Endothelial cell of umbilical vein (primary cell): ENCODE measurements around the gene CD81. TPM values are rescaled to one million over a fixed set of nuclear protein-coding genes. Genes with fewer than 3 reads are reported as not detected.

Source experiments
- BruUV-seq: library from RNA; stranded (reverse); fragments of 400-500 nt; replicated peaks from 2 replicates; lab custom pipeline; 2021; lab: Mats Ljungman, UMichigan
- CTCF ChIA-PET: fragments of 300-600, 350-600 bp; sonication (Branson Sonifier 250); formaldehyde crosslinking; loops from one replicate; lab custom pipeline; 2021; ENCODE audit warnings: antibody characterized with exemption, inconsistent platforms; lab: Charles Lee
- POLR2A ChIA-PET: fragments of 300-600, 350-600 bp; sonication (Branson Sonifier 250); formaldehyde crosslinking; loops from one replicate; lab custom pipeline; 2021; ENCODE audit warnings: antibody characterized with exemption, inconsistent platforms; lab: Charles Lee
- DNase-seq: peaks from one replicate; pipeline ENCODE4 v3.0.0-alpha.2; 2011; ENCODE audit warnings: low read depth, low spot score
- FAIRE-seq: peaks from 2 replicates; lab custom pipeline; 2011; peaks lifted over from hg19 to GRCh38; lab: Jason Lieb, UNC
- H2AFZ ChIP-seq: 2 replicates; pipeline ENCODE4 v1.6.0; 2012; ENCODE audit warnings: low read depth, low read length, control low read depth, inconsistent platforms
- H3K27ac ChIP-seq: 2 replicates; pipeline ENCODE4 v1.5.1; 2011; ENCODE audit warnings: low read depth, mild to moderate bottlenecking, control low read depth, low read length, moderate library complexity; ENCODE audit not compliant: insufficient read depth
- H3K27me3 ChIP-seq, 2 experiments: 2 replicates each; pipeline versions ENCODE4 v1.6.0 to v1.6.1; 2011; ENCODE audit warnings: low read length in 2 of 2, mixed read lengths in 1 of 2; ENCODE audit not compliant: control insufficient read depth in 2 of 2, insufficient read depth in 2 of 2
- H3K36me3 ChIP-seq, 2 experiments: 2 replicates in 1 of 2; 3 replicates in 1 of 2; pipeline ENCODE4 v1.5.1; 2011; ENCODE audit warnings: low read length in 2 of 2, mild to moderate bottlenecking in 1 of 2, moderate library complexity in 1 of 2; ENCODE audit not compliant: control insufficient read depth in 2 of 2, insufficient read depth in 2 of 2; ENCODE audit errors: extremely low read depth in 1 of 2
- H3K4me1 ChIP-seq: 3 replicates; pipeline ENCODE4 v1.5.1; 2011; ENCODE audit warnings: mild to moderate bottlenecking, low read length; ENCODE audit not compliant: control insufficient read depth, insufficient read depth; ENCODE audit errors: extremely low read depth
- H3K4me2 ChIP-seq: 2 replicates; pipeline ENCODE4 v1.6.1; 2011; ENCODE audit warnings: low read length, control low read depth, mixed read lengths; ENCODE audit not compliant: insufficient read depth
- H3K4me3 ChIP-seq, 3 experiments: fragments of 200-600 bp in 1 of 3; sonication (generic), shearing (Covaris generic) in 1 of 3; replicated peaks in 1 of 3; 2 replicates each; pipeline ENCODE4 v1.5.1; 2011 to 2016; ENCODE audit warnings: control low read depth in 3 of 3, low read length in 3 of 3, mild to moderate bottlenecking in 2 of 3, inconsistent platforms in 1 of 3, low read depth in 1 of 3, moderate library complexity in 1 of 3; ENCODE audit not compliant: insufficient read depth in 1 of 3
- H3K79me2 ChIP-seq: 2 replicates; pipeline ENCODE4 v1.6.0; 2012; ENCODE audit warnings: low read length, inconsistent platforms; ENCODE audit not compliant: control insufficient read depth, insufficient read depth
- H3K9ac ChIP-seq: replicated peaks from 2 replicates; pipeline ENCODE3; 2011; ENCODE audit warnings: low read length, control low read depth; ENCODE audit not compliant: insufficient read depth; ENCODE audit errors: extremely low read depth
- H3K9me1 ChIP-seq: replicated peaks from 3 replicates; pipeline ENCODE4 v1.6.0; 2011; ENCODE audit warnings: mild to moderate bottlenecking, low read length; ENCODE audit not compliant: control insufficient read depth, insufficient read depth; ENCODE audit errors: extremely low read depth
- H3K9me3 ChIP-seq: replicated peaks from 2 replicates; pipeline ENCODE4 v1.5.1; 2012; ENCODE audit warnings: low read length, inconsistent platforms; ENCODE audit not compliant: control insufficient read depth, insufficient read depth
- H4K20me1 ChIP-seq: replicated peaks from 2 replicates; pipeline ENCODE3; 2011; ENCODE audit warnings: mild to moderate bottlenecking, low read length; ENCODE audit not compliant: control insufficient read depth, insufficient read depth; ENCODE audit errors: extremely low read depth
- EZH2 ChIP-seq: IDR thresholded peaks from 2 replicates; pipeline ENCODE4 v1.6.1; 2012; ENCODE audit warnings: borderline replicate concordance, low read depth, mild to moderate bottlenecking, moderate library complexity, low read length, inconsistent platforms; ENCODE audit not compliant: severe bottlenecking
- FOS ChIP-seq: IDR thresholded peaks from 2 replicates; pipeline ENCODE4 v1.6.1; 2011; ENCODE audit warnings: mild to moderate bottlenecking, low read length, moderate library complexity, borderline replicate concordance; ENCODE audit not compliant: insufficient read depth
- GATA2 ChIP-seq: IDR thresholded peaks from 2 replicates; pipeline ENCODE4 v1.7.0; 2011; ENCODE audit warnings: low read depth, mild to moderate bottlenecking, moderate library complexity, mixed read lengths, low read length; ENCODE audit not compliant: insufficient read length, insufficient read depth
- JUN ChIP-seq: IDR thresholded peaks from 2 replicates; pipeline ENCODE4 v1.6.1; 2011; ENCODE audit warnings: borderline replicate concordance, low read depth; ENCODE audit not compliant: insufficient read length, insufficient read depth
- MYC ChIP-seq: IDR thresholded peaks from one replicate; pipeline ENCODE4 v1.6.1; 2011; ENCODE audit warnings: mild to moderate bottlenecking, low read depth, low read length
- POLR2A ChIP-seq: IDR thresholded peaks from 2 replicates; pipeline ENCODE4 v1.6.1; 2012; ENCODE audit warnings: low read depth, mild to moderate bottlenecking, control low read depth, low read length
- POLR2AphosphoS5 ChIP-seq: IDR thresholded peaks from 2 replicates; pipeline ENCODE4 v1.6.1; 2012; ENCODE audit warnings: low read depth, mild to moderate bottlenecking, control low read depth, low read length, moderate library complexity; ENCODE audit not compliant: insufficient read depth
- dilution Hi-C: fragments of 300-500 bp; cut with MboI; formaldehyde crosslinking; loops from one replicate; pipeline ENCODE4 v1.15.0; 2019; ENCODE audit warnings: low sequenced_read_pairs; ENCODE audit not compliant: extremely low pct_ligation_motif_present
- intact Hi-C: fragments of 100-400 bp; cut with micrococcal nuclease; formaldehyde crosslinking; loops from one replicate; pipeline ENCODE4 v1.10.0; 2022
- polyA plus RNA-seq, 4 experiments: library from polyadenylated mRNA; depleted of rRNA in 3 of 4; stranded (reverse) in 3 of 4; unstranded in 1 of 4; fragments of >200 nt; gene quantifications; 2 replicates each; pipeline versions ENCODE4 v1.2.1 to v1.2.3, GENCODE V29; 2011 to 2012; ENCODE audit warnings: missing spikeins in 1 of 4
- total RNA-seq: library from RNA; stranded (reverse); gene quantifications from 2 replicates; pipeline ENCODE4 v1.2.3, GENCODE V29; 2021
- TF ChIP-seq, protein P1 (sequence below), 2 donors: IDR thresholded peaks; 1 replicate in 1 of 2; 2 replicates in 1 of 2; pipeline ENCODE4 v1.5.1; 2011; ENCODE audit warnings: low read length in 2 of 2, mild to moderate bottlenecking in 2 of 2, moderate library complexity in 2 of 2, control low read depth in 1 of 2, inconsistent platforms in 1 of 2, low read depth in 1 of 2; ENCODE audit not compliant: insufficient read depth in 1 of 2; ENCODE audit errors: extremely low read depth in 1 of 2
- TF ChIP-seq, protein P2 (sequence below): IDR thresholded peaks from 2 replicates; pipeline ENCODE4 v1.6.1; 2011; ENCODE audit not compliant: insufficient read depth, insufficient read length

Gene CD81
- total and polyA plus RNA-seq, 2 donors (not counting 3 experiments of a cell fraction or from before 2014, with no cell fraction given) = 409 to 802 TPM

DNA sequence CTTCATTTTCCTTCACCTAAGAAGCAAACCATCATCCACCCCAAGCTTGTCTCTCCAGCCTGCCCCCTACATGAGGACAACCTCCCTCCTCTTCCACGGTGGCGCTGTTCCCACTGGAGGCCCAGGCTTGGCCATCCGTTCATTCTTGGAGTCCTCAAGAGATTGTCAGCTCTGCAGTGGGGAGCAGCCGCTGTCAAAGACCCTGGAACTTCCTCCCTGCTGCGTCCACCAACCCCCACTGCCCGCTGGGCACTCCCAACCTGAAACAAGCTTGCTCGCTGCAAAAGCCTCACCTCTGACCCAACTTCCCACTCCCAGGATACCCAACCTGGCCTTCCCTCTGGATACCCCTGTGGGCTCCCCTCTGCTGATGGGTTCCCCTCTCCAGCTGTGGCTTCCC lies 10.4 kb upstream of the CD81 start:
- FAIRE-seq = no peak
- Histone ChIP-seq H3K4me2 (no peak overlapping the region), H3K27me3 (no peaks in the 10 kb centered on the region), H2AFZ (no peak overlapping the region), H3K27ac (no peak overlapping the region), H3K36me3 (no peaks in the 10 kb centered on the region), H3K9me1 (no peaks in the 10 kb centered on the region), H3K4me1 (no peaks in the 10 kb centered on the region), H3K9ac (no peak overlapping the region), H3K4me3 (no peak overlapping the region), H3K79me2 (no peaks in the 10 kb centered on the region), H4K20me1 (no peaks in the 10 kb centered on the region), H3K9me3 (no peaks in the 10 kb centered on the region)
- ChIA-PET CTCF (interaction anchor here (1.5 to 1.7 kb wide), 2 partner anchors 11 to 61 kb away, joined by 3 to 11 read pairs; partner anchors contain the start of gene CD81), POLR2A (no interaction called here)
- TF ChIP-seq EZH2 = no peak
- no peak for TF ChIP-seq MYC
- TF ChIP-seq GATA2 = no peak
- TF ChIP-seq POLR2AphosphoS5 = no peak
- TF ChIP-seq, protein P1, sequence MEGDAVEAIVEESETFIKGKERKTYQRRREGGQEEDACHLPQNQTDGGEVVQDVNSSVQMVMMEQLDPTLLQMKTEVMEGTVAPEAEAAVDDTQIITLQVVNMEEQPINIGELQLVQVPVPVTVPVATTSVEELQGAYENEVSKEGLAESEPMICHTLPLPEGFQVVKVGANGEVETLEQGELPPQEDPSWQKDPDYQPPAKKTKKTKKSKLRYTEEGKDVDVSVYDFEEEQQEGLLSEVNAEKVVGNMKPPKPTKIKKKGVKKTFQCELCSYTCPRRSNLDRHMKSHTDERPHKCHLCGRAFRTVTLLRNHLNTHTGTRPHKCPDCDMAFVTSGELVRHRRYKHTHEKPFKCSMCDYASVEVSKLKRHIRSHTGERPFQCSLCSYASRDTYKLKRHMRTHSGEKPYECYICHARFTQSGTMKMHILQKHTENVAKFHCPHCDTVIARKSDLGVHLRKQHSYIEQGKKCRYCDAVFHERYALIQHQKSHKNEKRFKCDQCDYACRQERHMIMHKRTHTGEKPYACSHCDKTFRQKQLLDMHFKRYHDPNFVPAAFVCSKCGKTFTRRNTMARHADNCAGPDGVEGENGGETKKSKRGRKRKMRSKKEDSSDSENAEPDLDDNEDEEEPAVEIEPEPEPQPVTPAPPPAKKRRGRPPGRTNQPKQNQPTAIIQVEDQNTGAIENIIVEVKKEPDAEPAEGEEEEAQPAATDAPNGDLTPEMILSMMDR (IDR thresholded peaks at IDR 0.05; ENCODE audit: extremely low read depth in 1 of 2, insufficient read depth in 1 of 2, low read depth in 1 of 2, low read length in 2 of 2) = no peak
- TF ChIP-seq JUN = no peak
- no peak for TF ChIP-seq POLR2A
- TF ChIP-seq, protein P2, sequence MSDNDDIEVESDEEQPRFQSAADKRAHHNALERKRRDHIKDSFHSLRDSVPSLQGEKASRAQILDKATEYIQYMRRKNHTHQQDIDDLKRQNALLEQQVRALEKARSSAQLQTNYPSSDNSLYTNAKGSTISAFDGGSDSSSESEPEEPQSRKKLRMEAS = no peak
- no peak for TF ChIP-seq FOS
- no peak for DNase-seq
- dilution Hi-C loops (no loop called here), intact Hi-C loops (no loop called here)
- BruUV-seq = no TSS peak
